ENCODE measurements around the gene DCTD. TPM values are rescaled to one million over a fixed set of nuclear protein-coding genes. Genes with fewer than 3 reads are reported as not detected.

Gene DCTD
- total RNA-seq, 6 donors from 2014 or later, result 31.2 to 96.4 (median 70.7) TPM

DNA sequence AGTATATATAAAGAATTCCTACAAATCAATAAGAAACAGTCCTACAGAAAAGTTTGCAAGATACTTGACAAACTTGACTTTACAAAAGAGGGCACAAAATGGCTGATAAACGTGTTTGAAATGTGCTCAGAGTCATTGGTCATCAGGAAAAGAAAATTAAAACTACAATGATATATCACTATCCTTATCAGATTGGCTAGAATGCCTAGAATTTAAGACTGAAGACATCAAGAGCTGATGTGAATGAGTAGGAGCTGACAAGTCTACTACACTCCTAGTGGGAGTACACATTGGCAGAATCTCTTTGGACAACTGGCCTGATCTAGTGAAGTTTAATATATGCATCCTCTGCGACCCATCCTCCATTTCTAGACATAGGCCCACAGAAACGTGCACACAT lies 10.3 kb upstream of the DCTD start:
- H3K36me3 ChIP-seq, result no peaks in the 10 kb centered on the region
- DNase-seq (no peak), ATAC-seq (ENCODE audit: low FRiP score in 2 of 2) (no peak)
- no peak overlapping the region for H3K27ac ChIP-seq
- no peaks in the 10 kb centered on the region for H3K9me3 ChIP-seq
- TF ChIP-seq POLR2AphosphoS5 (IDR thresholded peaks at IDR 0.05) (no peak), CTCF (IDR thresholded peaks at IDR 0.05) (no peak), POLR2A (IDR thresholded peaks at IDR 0.05) (no peak), EP300 (IDR thresholded peaks at IDR 0.05) (no peak)
- H3K4me3 ChIP-seq, result no peak overlapping the region
- H3K4me1 ChIP-seq, result no peaks in the 10 kb centered on the region
- H3K27me3 ChIP-seq, result no peaks in the 10 kb centered on the region
- 69 to 74% methylated on average over 3 of the region's 3 CpGs for WGBS, 2 donors

DNA sequence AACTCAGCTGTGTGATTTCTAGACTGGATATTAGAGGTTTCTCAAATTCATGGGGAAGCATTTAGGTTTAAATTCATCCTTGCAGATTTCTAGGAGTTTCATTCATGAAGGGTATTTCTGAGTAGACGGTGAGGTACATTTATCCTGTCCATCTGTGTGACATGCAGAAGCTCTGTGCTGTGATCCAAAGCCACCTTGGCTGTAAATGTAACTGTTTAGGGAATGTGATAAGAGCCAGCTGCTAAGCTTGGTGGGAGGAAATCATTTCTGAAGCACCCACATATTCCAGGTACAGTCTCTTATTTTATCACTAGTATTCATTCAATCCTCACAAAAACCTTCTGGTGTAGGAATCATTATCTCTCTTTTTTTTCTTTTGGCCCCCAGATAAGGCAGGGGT lies 8.7 kb upstream of the DCTD start:
- TF ChIP-seq CTCF (IDR thresholded peaks at IDR 0.05) (no peak), POLR2A (IDR thresholded peaks at IDR 0.05) (no peak), POLR2AphosphoS5 (IDR thresholded peaks at IDR 0.05) (no peak), EP300 (IDR thresholded peaks at IDR 0.05) (no peak)
- H3K4me1 ChIP-seq, result no peaks in the 10 kb centered on the region
- no peaks in the 10 kb centered on the region for H3K27me3 ChIP-seq
- no peaks in the 10 kb centered on the region for H3K36me3 ChIP-seq
- H3K27ac ChIP-seq, result no peak overlapping the region
- DNase-seq (no peak), ATAC-seq (ENCODE audit: low FRiP score in 2 of 2) (no peak)
- no peaks in the 10 kb centered on the region for H3K9me3 ChIP-seq
- 84 to 90% methylated on average over 1 of the region's 1 CpG for WGBS, 2 donors
- H3K4me3 ChIP-seq, result no peak overlapping the region

DNA sequence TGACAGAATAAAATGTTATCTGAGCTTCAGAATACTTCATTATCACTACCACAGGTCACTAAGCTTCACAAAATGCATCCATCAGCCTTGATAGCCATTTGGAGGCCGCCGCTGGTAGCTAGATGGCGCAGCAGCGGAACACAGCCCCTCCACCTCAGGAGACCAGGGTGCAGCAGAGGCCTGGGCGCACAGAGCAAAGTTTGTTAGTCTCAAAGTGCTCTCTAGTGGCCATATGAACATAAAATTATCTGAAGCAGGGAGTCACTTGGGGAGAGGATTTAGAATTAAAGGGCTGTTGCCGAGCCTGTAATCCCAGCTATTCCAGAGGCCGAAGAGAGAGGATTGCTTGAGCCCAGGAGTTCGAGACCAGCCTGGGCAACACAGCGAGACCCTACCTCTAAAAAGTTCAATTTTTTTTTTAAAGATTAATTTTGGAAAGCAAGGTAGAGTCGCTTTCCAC lies 8.1 kb upstream of the DCTD start:
- Histone ChIP-seq H3K36me3 (no peaks in the 10 kb centered on the region), H3K27me3 (no peaks in the 10 kb centered on the region), H3K27ac (no peak overlapping the region), H3K4me1 (no peaks in the 10 kb centered on the region), H3K9me3 (no peaks in the 10 kb centered on the region), H3K4me3 (no peak overlapping the region)
- no peak for TF ChIP-seq POLR2AphosphoS5 (IDR thresholded peaks at IDR 0.05)
- TF ChIP-seq CTCF (IDR thresholded peaks at IDR 0.05), result peak in 4 of 6 experiments; percentile 21 to 47 (median 24)
- TF ChIP-seq EP300 (IDR thresholded peaks at IDR 0.05), result no peak
- 65 to 75% methylated on average over 10 of the region's 10 CpGs for WGBS, 2 donors
- peak; percentile 50 to 66 for DNase-seq
- peak; percentile 54 to 69 for ATAC-seq (ENCODE audit: low FRiP score in 2 of 2)

DNA sequence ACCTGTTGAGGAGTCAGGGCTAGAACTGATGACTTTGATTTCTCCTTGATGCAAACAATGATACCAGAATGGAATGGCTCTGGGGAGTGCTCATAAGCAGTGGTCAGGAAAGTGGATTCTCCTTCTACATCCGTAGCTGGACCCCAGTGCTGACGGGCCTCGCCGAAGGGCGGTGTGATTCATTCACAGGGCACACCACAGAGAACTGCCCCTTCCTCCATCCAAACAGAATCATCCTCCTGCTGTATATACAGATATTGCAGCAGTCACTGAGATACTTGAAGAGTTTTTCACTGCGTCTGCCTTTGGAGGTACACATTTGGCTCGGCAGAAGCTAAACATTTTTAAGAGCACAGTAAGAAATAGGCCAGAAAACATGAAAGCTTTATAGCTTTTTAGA lies 7.3 kb upstream of the DCTD start:
- TF ChIP-seq POLR2A (IDR thresholded peaks at IDR 0.05) (no peak), CTCF (IDR thresholded peaks at IDR 0.05) (no peak), EP300 (IDR thresholded peaks at IDR 0.05) (no peak), POLR2AphosphoS5 (IDR thresholded peaks at IDR 0.05) (no peak)
- no peak for ATAC-seq (ENCODE audit: low FRiP score in 2 of 2)
- 95% methylated on average over 7 of the region's 7 CpGs for WGBS, 2 donors

DNA sequence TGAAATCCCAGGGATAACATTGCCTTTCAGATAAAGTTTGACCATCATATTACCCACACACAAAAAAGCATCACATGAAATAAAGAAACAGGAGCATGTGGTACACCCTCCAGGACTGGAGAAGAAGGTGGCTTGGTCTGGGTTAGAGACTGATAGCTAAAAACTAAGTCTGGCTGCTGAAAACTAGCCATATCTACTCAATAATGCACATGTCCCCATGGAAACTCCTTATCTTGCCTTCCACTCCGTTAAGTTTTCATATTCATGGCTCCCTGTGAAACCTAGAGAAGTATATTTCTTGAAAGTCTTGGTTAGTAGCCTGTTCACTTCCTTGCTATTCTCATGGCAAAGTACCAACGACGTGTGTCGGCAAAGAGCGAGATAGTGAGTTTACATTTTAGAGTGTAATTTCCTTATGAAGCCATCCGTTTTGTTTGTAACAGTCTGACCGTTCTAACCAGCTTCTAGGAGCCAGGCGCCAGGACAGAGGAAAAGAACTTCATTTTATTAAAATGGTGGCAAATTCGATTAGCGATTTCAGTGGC lies 6.7 kb upstream of the DCTD start:
- no peak overlapping the region for H3K4me3 ChIP-seq
- H3K9me3 ChIP-seq, result no peaks in the 10 kb centered on the region
- WGBS, 2 donors, result 53 to 71% methylated on average over 10 of the region's 10 CpGs
- no peaks in the 10 kb centered on the region for H3K36me3 ChIP-seq
- ATAC-seq (ENCODE audit: low FRiP score in 2 of 2), result no peak
- TF ChIP-seq POLR2AphosphoS5 (IDR thresholded peaks at IDR 0.05) (no peak), CTCF (IDR thresholded peaks at IDR 0.05) (no peak), POLR2A (IDR thresholded peaks at IDR 0.05) (no peak), EP300 (IDR thresholded peaks at IDR 0.05) (no peak)
- H3K27me3 ChIP-seq, result no peaks in the 10 kb centered on the region
- H3K4me1 ChIP-seq, result no peaks in the 10 kb centered on the region
- no peak for DNase-seq
- no peak overlapping the region for H3K27ac ChIP-seq

More for the DNA sequence above, 7.3 kb upstream of the DCTD start:
- Histone ChIP-seq H3K4me1 (no peaks in the 10 kb centered on the region), H3K27me3 (no peaks in the 10 kb centered on the region), H3K9me3 (no peaks in the 10 kb centered on the region), H3K27ac (no peak overlapping the region), H3K4me3 (no peak overlapping the region), H3K36me3 (no peaks in the 10 kb centered on the region)
- peak in 1 of 2 donors; percentile 33 for DNase-seq
